NCI-H146 (cell line): ENCODE results near the gene YY2.
A peak's percentile ranks its signal among the peaks of the same experiment; 100 is the strongest.
"Not testable (repeated sequence)": the region's sequence is repeated elsewhere in the genome, so short reads cannot be mapped to it uniquely, and the experiment has no call there.

Source experiments
- DNase-seq: peaks from one replicate; lab custom pipeline; 2025; lab: John Stamatoyannopoulos, UW

The YY2 gene

DNA sequence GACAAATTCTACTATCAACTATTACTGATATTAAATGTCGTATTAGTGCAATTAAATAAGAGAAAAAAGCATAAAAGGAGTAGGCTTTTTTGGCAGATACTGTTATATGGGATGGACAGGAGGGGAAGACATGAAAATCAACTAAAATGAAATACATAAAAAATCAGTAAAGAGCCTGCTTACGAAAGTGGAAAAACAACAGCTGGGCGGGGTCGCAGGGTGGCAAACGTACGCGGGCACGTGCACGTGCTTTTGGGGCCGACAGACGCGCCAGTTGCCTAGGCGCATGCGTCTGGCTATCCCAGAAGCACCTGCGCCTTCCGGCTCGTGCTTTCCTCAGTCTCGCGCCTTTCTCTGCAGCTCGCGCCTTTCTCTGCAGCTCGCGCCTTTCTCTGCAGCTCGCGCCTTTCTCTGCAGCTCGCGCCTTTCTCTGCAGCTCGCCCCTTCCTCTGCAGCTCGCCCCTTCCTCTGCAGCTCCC is at the start of gene YY2:
Gene YY2 (plus strand): TSS at position 51 of the 479 bp plus-strand sequence. CDS start 498 bp downstream, outside the sequence.
- no peak for DNase-seq

- no peak for DNase-seq
These were observed 49.1 kb upstream of the YY2 start for GRCh38 chrX:21806691-21807090.

DNA sequence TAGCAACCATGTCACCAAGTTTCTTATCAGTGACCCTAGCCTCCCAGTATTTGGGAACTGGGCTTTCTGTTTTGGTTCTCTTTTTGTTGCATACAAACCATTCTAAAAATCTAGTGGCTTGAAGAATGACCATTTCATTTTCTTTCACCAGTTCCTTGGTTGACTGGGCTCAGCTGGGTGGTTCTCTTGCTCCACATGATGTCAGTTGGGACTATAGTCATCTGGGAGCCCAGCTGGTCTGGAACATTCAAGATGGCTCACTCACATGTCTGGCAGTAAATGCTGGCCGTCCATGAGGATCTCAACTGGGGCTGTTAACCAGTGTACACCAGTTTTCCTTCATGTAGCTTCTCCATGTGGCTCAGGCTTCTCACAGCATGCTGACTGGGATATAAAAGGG is 44.0 kb upstream of the YY2 start:
- DNase-seq = no peak

GRCh38 chrX:21812628-21813027 is 43.2 kb upstream of the YY2 start:
- no peak for DNase-seq

GRCh38 chrX:21813612-21814368 is 42.0 kb upstream of the YY2 start:
- DNase-seq = peak; percentile 59

DNA sequence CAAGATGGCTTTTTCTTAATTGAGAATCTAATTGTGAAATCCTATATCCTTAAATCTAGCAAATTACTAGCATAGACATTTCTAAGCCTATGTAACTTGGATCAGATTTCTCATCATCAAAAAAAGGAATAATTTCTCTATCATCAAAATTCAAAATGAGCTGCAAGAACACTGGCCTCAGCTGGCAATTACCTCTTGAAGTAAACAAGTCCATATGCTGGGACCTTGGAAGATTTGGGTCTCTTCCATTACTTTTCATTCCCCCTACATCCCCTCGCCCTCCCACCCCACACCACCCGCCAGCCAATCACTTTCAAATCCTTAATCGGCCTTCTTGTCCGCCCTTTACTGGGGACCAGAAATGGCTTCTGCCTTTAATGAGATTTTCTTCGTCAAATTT is 39.7 kb upstream of the YY2 start:
- no peak for DNase-seq

GRCh38 chrX:21820170-21820569 is 35.6 kb upstream of the YY2 start:
- not testable (repeated sequence) for DNase-seq

DNA sequence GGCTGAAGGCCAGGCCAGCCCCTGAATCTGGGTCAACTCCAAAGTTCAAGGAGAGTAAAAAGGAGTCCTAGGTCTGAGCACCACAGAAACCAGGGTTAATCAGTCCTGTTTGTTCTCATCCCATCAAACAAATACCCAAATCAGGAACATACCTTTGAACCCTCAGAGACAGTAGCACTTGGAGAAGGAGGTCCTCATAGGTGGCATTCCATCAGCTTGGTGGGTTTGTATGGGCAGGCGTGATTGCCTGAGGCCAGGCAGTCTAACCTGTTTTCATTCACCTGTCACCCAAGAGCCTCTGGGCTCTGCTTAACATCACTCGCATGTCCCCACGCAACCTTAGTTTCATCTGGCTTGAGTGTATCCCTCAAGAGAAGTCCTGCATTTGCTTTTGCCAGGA is 33.9 kb upstream of the YY2 start:
- DNase-seq = no peak

DNA sequence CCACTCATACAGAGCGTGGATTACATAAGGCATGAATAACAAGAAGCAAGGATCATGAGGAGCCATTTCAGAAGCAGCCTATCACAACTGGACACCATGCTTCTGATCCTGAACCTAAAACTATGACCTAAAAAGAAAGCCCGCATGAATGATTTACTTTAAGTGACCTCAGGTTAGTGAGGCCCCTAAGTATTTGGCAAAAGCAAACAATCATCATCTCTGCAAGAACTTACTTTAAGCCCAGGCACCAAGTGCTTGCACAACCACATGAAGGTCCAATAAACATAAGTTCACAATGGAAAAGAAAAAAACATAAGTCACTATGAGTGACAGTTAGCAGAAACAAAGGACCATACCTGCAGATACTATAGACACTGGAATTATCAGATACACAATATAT is 24.3 kb upstream of the YY2 start:
- DNase-seq = no peak

DNA sequence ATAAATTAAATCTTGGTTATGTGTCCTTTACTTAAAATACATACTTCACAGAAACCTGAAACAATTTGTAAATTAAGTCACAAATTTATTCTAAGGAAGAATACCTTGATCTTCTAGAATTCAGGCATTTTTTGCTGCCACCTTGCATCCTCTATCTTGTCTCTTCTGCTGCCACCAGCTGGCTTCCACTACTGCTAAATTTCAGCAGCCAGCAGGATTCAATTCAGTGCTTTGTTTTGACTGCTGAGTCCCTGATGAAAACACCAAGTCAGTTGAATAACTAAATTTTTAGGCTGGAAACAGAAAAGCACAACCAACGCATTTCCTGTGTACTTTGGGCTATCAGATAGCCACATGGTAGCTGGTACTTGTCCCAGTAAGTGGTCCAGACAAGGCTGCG is 18.7 kb upstream of the YY2 start:
- peak; percentile 3 for DNase-seq

DNA sequence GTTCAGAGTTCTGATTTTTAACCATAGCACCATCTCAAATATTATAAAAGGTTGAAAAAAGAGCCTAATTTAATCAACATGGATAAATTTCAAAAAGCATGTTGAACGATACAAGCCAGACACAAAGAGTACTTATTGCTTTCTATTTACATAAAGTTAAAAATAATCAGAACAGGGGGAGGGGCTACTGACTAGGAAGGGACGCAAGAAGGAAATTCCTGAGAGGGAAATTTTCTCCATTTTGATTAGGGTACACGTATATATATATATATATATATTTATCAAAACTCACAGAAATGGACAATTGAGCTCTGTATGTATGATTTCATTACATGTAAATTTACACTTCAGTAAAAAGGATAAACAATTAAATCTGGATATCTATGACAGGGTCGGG is 16.9 kb upstream of the YY2 start:
- DNase-seq = peak; percentile 41

GRCh38 chrX:21839334-21840192 is 16.2 kb upstream of the YY2 start, which contains the start of gene MBTPS2:
Gene MBTPS2 (plus strand): TSS chrX:21839617. CDS start chrX:21839735, 118 bp downstream.
- peak; percentile 89 for DNase-seq

DNA sequence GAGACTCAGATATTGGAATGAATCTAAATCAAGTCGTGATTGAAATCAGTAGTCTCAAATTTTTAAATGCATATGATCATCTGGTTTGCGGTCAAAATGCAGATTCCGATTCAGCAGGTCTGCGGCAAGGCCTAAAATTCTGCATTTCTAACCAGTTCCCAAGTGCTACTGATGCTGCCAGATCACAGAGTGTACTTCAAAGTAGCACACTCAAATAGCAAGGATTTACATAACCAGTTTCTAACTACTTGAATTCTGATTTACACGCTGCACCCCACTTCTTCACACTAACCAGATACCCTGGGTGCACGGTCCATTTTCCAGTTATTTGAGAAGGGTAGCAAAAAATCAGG is 15.6 kb upstream of the YY2 start:
- DNase-seq = no peak

DNA sequence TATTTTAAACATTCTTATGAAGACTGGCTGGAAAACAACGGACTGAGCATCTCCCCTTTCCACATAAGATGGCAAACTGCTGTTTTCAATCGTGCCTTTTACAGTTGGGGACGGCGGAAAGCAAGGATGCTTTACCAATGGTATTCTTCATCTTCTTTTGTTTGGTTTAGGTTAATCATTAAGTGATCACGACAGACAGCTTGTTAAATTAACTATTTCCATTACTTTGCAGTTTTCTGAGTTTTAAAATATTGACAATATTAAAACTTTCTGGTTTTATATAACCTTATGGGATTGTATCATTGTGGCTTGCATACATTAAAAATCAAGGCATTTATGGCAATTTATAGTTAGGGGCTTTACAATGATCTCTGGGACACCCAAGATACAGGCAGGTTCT is 12.6 kb upstream of the YY2 start:
- DNase-seq = no peak

GRCh38 chrX:21845096-21845495 is 10.7 kb upstream of the YY2 start:
- DNase-seq = no peak

GRCh38 chrX:21847342-21847741 is 8.4 kb upstream of the YY2 start:
- DNase-seq = no peak

- no peak for DNase-seq
These were observed 2.2 kb upstream of the YY2 start for GRCh38 chrX:21853578-21853977.

GRCh38 chrX:21856504-21856903 is 717 bp downstream of the YY2 start:
- no peak for DNase-seq

- no peak for DNase-seq
These were observed 7.5 kb downstream of the YY2 start for GRCh38 chrX:21863241-21863640.

- DNase-seq = no peak
These were observed 9.6 kb downstream of the YY2 start for GRCh38 chrX:21865436-21865835.

GRCh38 chrX:21870494-21870893 is 14.7 kb downstream of the YY2 start:
- no peak for DNase-seq

DNA sequence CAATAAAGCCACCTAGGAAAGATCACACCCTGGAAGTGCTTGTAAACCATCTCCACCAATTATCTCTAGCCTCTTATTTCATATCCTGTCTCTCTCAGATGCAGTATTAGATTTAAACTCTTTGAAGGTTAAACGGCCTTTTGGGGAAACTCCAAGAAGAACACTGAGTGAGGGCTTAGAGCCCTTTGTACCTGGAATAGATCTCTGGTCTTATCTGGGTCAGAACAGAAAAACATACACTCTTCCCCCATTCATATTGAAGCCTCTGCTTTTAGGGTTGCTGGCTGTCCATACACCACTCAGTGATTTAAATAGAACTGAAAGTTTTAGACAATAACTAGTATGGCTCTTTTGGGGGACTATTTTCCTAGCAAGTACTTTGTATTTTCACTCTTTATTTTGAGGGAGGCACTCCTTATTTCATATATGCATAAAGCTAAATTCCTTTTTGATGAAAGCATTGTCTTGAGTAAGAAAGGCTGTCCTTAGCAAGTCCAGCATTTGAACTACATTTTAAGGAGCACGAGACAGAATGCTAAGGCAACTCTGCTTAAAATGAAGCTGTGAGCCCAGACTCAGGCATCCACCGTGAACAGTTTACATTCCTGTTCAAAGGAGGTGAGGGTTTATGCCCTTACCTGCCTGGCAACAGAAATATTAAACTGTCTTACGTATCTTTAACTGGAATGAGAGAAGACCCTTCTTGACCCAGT is 17.4 kb downstream of the YY2 start:
- DNase-seq = no peak

- DNase-seq = not testable (repeated sequence)
These were observed 18.4 kb downstream of the YY2 start for GRCh38 chrX:21874182-21874581.
